Dermis microvascular lymphatic vessel endothelial cell (primary cell): Measurements from ENCODE around the gene MT1F. TPM values are rescaled to one million over a fixed set of nuclear protein-coding genes. Genes with fewer than 3 reads are reported as not detected.

ENCODE experiments used
- DNase-seq, 2 donors: peaks; one replicate each; pipeline versions ENCODE4 v3.0.0 to v3.0.0-alpha.2; 2010; ENCODE audit warnings: low read depth in 2 of 2
- total RNA-seq: library from RNA; depleted of rRNA; stranded (reverse); fragments of >200 nt; gene quantifications from 2 replicates; pipeline ENCODE4 v1.2.1, GENCODE V29; 2014

MT1F gene
- total RNA-seq, 1 donor from 2014 or later, result 0.64 TPM

DNA sequence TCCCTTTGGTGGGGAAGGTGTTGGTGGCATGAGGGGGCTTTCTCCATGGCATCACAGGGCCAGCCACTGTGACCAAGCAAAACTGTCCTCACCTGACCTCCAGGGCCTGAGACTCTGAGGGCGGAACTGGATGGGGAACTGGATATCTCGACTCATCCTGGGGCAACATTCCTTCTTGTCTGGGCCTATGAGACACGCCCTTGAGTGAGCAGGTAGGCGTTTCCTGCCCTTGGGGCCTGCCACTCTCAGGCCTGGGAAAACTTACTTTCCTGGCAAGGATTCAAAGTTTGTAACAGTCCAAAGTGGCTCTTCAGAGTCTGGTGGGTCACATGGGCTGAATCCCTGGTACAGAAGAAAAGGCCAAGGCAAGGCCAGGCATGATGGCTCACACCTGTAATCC is 34.1 kb downstream of the MT1F start:
- DNase-seq, result no peak

- no peak for DNase-seq
Observed at GRCh38 chr16:56695246-56695645, 37.5 kb downstream of the MT1F start.

- DNase-seq, result no peak
Observed at GRCh38 chr16:56697456-56698155, 39.8 kb downstream of the MT1F start.

DNA sequence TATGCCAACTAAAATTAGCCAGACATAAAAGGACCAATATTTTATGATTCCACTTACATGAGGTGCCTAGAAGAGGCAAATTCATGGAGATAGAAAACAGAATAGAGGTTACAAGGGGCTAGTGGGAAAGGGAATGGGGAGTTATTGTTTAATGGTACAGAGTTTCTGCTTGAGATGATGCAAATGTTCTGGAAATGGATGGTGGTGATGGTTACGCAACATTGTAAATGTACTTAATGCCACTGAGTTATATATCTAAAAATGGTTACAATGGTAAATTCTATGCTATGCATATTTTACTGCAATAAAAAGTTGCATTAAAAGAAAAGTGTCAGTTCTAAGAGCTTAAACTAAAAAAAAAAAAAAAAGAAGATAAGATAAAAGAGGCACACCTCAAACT is 42.4 kb downstream of the MT1F start:
- no peak for DNase-seq

GRCh38 chr16:56700631-56701030 is 42.9 kb downstream of the MT1F start:
- DNase-seq, result no peak

- no peak for DNase-seq
Observed at GRCh38 chr16:56701534-56701933, 43.8 kb downstream of the MT1F start.

DNA sequence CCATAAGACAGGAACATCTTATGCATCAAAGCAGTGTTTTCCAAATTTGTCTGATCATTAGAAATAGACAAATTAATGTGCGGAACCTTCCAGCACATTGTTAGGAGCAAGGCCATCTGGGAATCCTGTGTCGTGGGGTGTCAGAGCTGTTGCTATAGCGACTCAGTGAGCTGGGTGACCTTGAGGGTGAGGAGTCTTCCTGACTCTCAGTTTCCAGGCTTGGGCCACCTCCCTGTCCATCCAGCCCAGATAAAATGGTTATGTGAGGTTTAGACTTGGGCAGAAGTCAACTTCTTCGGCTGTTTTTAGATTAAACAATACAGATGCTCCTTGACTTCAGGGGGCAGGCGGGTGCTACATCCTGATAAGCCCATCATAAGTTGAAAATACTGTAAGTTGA is 45.1 kb downstream of the MT1F start:
- no peak for DNase-seq

Other genes with a start within 250 kb of the MT1F start
- 251 and 306 TPM in 2 replicates for gene AMFR, start 232.4 kb upstream of the MT1F start, total RNA-seq
- gene NUDT21, start 206.6 kb upstream of the MT1F start, total RNA-seq, result 62.1 and 82.0 TPM in 2 replicates
- gene OGFOD1, start 206.4 kb upstream of the MT1F start, total RNA-seq, result 44.3 and 49.8 TPM in 2 replicates
- 39.2 and 40.8 TPM in 2 replicates for gene BBS2, start 137.9 kb upstream of the MT1F start, total RNA-seq
- gene MT4, start 92.9 kb upstream of the MT1F start, total RNA-seq, result not detected in 2 replicates
- gene MT3, start 68.4 kb upstream of the MT1F start, total RNA-seq, result not detected in 2 replicates
- 32.5 and 46.3 TPM in 2 replicates for gene MT2A, start 49.4 kb upstream of the MT1F start, total RNA-seq
- gene MT1E, start 32.2 kb upstream of the MT1F start, total RNA-seq, result 11.1 and 108 TPM in 2 replicates
- 0.38 and 0.90 TPM in 2 replicates for gene MT1M, start 25.3 kb upstream of the MT1F start, total RNA-seq
- gene MT1A, start 19.3 kb upstream of the MT1F start, total RNA-seq, result 1.7 TPM in 1 of 2 replicates, not detected in the other
- gene MT1B, start 6.1 kb upstream of the MT1F start, total RNA-seq, result not detected in 2 replicates
- not detected in 2 replicates for gene MT1G, start 10.1 kb downstream of the MT1F start, total RNA-seq
- gene MT1H, start 11.9 kb downstream of the MT1F start, total RNA-seq, result not detected in 2 replicates
- gene MT1X, start 24.5 kb downstream of the MT1F start, total RNA-seq, result 7.0 and 15.0 TPM in 2 replicates
- gene NUP93, start 72.2 kb downstream of the MT1F start, total RNA-seq, result 60.7 and 85.4 TPM in 2 replicates
- gene SLC12A3, start 207.2 kb downstream of the MT1F start, total RNA-seq, result not detected in 2 replicates